Stomach (tissue), 4 donors: Measurements from ENCODE around the gene CFAP299.

Experiments used
- CTCF ChIP-seq, 7 experiments: fragments of 450-650 bp in 4 of 7; fragments of 200-600 bp in 3 of 7; sonication (generic) in 3 of 7; IDR thresholded peaks; one replicate each; pipeline ENCODE4 v1.5.1; 2016 to 2019; ENCODE audit warnings: antibody characterized with exemption in 7 of 7, control low read depth in 2 of 7, mild to moderate bottlenecking in 1 of 7
- EP300 ChIP-seq: sonication (generic); formaldehyde crosslinking; IDR thresholded peaks from one replicate; pipeline ENCODE4 v1.6.1; 2017; ENCODE audit warnings: antibody characterized with exemption
- POLR2A ChIP-seq, 4 donors: fragments of 450-650 bp; IDR thresholded peaks; one replicate each; pipeline ENCODE4 v1.6.1; 2016; ENCODE audit warnings: antibody characterized with exemption in 4 of 4, control low read depth in 2 of 4, mild to moderate bottlenecking in 1 of 4, moderate library complexity in 1 of 4
- POLR2AphosphoS5 ChIP-seq, 3 donors: sonication (generic); formaldehyde crosslinking; IDR thresholded peaks; one replicate each; pipeline ENCODE4 v1.6.1; 2016; ENCODE audit warnings: antibody characterized with exemption in 3 of 3

GRCh38 chr4:80388284-80388607, 52.7 kb downstream of the CFAP299 start:
- TF ChIP-seq POLR2A (IDR thresholded peaks at IDR 0.05) (no peak), CTCF (IDR thresholded peaks at IDR 0.05) (no peak), POLR2AphosphoS5 (IDR thresholded peaks at IDR 0.05) (no peak), EP300 (no peak)
